ENCODE data around the gene AGMAT.

Gene AGMAT

DNA sequence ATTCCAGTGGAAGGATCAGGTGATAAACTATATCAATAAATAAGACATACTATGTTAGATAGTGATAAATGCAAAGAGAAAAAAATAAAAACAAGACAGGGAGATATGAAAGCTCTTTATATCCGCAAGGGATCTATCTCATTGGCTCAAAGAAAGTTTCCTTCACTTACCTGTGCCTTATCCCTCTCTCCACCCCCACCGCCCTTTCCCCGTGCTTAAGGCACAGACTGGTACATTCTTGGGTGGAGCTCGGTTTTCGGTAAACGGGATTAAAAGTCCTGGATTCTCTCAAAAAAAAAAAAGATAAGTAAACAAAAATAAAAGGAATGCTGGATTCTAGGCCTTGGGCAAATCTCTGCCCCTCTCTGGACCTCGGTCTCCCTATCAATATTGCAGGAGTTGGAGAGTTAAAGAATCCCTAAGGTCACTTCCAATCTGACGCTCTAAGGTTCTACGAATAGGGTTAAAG is 58.8 kb downstream of the AGMAT start:
- DNase-seq (ENCODE audit: low read depth): no peak
- TF ChIP-seq, protein P1, sequence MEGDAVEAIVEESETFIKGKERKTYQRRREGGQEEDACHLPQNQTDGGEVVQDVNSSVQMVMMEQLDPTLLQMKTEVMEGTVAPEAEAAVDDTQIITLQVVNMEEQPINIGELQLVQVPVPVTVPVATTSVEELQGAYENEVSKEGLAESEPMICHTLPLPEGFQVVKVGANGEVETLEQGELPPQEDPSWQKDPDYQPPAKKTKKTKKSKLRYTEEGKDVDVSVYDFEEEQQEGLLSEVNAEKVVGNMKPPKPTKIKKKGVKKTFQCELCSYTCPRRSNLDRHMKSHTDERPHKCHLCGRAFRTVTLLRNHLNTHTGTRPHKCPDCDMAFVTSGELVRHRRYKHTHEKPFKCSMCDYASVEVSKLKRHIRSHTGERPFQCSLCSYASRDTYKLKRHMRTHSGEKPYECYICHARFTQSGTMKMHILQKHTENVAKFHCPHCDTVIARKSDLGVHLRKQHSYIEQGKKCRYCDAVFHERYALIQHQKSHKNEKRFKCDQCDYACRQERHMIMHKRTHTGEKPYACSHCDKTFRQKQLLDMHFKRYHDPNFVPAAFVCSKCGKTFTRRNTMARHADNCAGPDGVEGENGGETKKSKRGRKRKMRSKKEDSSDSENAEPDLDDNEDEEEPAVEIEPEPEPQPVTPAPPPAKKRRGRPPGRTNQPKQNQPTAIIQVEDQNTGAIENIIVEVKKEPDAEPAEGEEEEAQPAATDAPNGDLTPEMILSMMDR (IDR thresholded peaks at IDR 0.05; ENCODE audit: low read depth, low read length, missing control alignments): no peak
- peak overlapping the region; percentile 84 for H3K4me3 ChIP-seq (ENCODE audit: low read depth, low read length)

DNA sequence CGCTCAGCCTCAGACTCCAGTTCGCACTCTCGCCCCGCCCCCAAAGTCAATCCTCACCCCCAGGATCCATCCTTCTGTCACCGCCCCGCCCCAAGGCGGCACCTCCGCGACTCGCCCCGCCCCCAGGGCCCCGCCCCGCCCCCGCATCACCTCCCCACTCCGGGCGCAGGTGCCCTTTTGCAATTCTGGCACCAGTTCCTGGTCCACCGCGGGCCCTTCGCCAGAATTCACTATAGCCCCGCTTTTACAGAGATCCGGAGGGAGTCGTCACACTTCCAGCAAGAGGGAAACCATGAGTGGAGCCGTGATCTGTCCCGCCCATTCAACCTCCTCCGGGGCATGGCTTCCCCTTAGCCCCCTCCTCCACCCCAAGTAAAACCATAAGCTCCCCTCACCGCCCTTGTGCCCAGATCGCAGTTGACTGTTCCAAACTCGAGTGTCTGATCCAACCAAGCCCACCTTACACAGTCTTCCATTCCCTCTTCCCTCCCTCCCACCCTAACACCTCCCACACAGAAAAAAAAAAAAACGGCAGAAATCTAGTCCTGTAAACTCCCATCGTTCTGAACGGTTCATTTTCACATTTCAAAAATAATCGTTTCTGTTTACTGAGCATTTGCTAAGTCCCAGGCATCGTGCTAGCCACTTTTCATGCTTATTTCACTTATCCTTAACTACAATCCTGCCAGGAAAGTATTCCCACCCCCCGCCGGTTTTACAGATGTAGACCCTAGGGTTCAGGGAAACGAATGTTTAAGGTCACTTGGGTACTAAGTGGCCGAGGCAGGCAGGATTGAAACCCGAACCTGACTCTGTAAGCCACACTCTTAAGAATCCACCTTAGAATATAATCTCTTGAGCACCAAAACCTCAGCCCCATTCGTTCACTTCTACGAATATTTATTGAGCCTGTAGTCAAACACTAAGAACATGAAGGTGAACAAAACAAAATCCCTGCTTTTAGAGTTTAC is 59.5 kb downstream of the AGMAT start:
- peak overlapping the region; percentile 84 for H3K4me3 ChIP-seq (ENCODE audit: low read depth, low read length)
- TF ChIP-seq, protein P1 (IDR thresholded peaks at IDR 0.05; ENCODE audit: low read depth, low read length, missing control alignments): no peak
- DNase-seq (ENCODE audit: low read depth): peak; percentile 92

DNA sequence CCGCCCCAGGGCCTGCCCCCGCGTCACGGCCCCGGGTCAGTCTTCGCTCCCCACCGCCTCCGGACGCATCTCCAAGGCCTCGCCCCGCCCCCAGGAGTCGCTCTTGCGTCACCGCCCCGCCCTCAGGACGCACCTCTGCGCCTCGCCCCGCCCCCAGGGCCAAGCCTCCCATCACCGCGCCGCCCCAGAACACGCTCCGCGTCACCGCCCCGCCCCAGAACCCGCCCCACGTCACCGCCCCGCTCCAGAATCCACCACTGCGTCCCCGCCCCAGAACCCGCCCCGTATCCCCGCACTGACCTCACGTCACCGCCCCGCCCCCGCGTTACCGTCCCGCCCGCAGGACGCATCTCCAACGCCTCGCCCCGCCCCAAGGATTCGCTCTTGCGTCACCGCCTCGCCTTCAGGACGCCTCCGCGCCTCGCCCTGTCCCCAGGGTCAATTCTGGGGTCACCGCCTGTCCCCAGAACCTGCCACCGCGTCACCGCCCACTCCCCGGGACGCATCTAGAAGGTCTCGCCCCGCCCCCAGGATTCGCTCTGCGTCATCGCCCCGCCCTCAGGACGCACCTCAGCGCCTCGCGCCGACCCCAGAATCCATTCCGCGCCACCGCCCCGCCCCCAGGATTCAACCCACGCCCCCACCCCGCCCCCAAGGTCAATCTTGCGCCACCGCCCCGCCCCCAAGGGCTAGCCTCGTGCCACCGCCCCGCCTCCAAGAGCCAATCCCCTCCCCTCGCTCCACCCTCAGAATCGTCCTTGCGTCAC is 60.4 kb downstream of the AGMAT start:
- DNase-seq (ENCODE audit: low read depth): peak; percentile 85
- TF ChIP-seq, protein P1 (IDR thresholded peaks at IDR 0.05; ENCODE audit: low read depth, low read length, missing control alignments): no peak
- peak overlapping the region; percentile 86 for H3K4me3 ChIP-seq (ENCODE audit: low read depth, low read length)

DNA sequence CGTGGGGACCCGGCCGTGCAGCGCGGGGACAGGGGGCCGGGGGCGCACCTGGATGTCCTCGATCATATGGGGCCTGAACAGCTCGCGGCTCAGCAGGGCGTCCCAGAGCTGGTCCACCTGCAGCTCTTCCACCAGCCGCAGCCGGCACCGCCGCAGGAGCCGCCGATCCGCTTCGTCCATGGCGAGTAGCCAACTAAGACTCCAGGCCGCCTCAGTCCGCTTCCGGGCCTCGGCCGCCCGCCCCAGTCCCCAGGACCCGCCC is 60.9 kb downstream of the AGMAT start, which contains the start of gene CASP9:
TSS of gene CASP9 (minus strand) at position 195 of the 262 bp plus-strand sequence. CDS start at position 180, 15 bp downstream.
- peak within 1 kb of the TSS; percentile 86 for H3K4me3 ChIP-seq (ENCODE audit: low read depth, low read length)
- DNase-seq (ENCODE audit: low read depth): no peak
- TF ChIP-seq, protein P1 (IDR thresholded peaks at IDR 0.05; ENCODE audit: low read depth, low read length, missing control alignments): no peak

DNA sequence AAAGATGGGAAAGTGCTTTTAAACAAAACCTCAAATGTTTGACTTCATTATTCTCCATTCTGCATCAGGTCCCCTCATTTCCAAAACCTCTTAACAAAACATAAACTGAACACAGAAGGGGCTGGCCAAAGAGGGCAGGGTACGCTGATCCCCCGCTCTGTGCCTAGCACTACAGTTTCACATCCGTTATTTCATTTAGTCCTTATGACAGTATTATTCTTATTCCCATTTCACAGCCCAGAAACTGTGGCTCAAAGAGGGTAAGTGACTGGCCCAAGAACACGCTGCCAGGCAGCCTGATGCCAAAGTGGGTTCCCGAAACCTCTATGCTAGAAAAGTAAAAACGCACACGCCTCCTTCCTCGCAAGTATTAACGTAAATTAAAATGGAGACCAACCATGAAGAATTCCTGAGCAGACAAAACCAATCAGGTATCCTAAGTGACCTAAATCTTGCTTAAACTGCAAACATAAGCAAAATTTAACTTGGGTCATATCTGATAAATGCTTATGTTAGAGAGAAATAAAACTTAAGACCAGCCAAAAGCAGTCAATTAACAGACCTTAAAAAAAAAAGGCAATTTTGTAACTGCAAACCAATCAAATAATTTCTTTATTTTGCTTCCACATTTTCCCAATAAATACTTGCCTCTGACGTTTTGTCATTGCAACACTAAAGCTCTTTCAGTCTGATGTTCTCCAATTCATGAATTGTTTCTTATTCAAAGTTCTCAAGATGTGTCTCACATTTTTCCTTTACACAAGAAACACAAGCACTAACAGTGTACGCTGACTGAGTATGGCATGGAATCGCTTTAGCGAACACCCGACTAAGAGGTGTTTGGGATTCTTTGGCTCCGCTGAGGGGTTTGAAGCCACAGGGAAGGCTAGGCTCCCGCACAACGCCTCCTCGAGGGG is 61.5 kb downstream of the AGMAT start:
- TF ChIP-seq, protein P1 (IDR thresholded peaks at IDR 0.05; ENCODE audit: low read depth, low read length, missing control alignments): no peak
- peak overlapping the region; percentile 86 for H3K4me3 ChIP-seq (ENCODE audit: low read depth, low read length)
- no peak for DNase-seq (ENCODE audit: low read depth)

DNA sequence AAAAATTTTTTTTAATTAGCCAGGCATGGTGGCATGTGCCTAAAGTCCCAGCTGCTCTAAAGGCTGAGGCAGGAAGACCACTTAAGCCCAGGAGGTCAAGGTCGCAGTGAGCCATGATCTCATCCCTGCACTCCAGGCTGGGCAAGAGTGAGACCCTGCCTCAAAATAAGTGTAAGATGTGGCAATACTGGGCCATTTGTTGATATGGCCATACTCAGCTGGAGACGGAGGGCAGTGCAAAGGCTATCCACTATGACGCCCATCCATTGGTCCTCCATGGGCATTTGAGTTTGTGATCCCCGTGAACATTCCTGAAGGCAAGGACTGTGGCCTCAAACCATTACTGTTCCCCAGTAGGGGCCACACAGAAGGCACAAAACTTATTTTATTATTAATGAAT is 62.3 kb downstream of the AGMAT start:
- TF ChIP-seq, protein P1 (IDR thresholded peaks at IDR 0.05; ENCODE audit: low read depth, low read length, missing control alignments): no peak
- no peak overlapping the region for H3K4me3 ChIP-seq (ENCODE audit: low read depth, low read length)
- no peak for DNase-seq (ENCODE audit: low read depth)

Data from GM12864 (cell line).